AML-193 (cell line): ENCODE data around the gene HOMER3.
"Not testable (repeated sequence)": the region's sequence is repeated elsewhere in the genome, so short reads cannot be mapped to it uniquely, and the experiment has no call there.

Experiments used
- DNase-seq, 2 experiments: peaks; one replicate each; lab custom pipeline; 2025; lab: John Stamatoyannopoulos, UW

Gene HOMER3

DNA sequence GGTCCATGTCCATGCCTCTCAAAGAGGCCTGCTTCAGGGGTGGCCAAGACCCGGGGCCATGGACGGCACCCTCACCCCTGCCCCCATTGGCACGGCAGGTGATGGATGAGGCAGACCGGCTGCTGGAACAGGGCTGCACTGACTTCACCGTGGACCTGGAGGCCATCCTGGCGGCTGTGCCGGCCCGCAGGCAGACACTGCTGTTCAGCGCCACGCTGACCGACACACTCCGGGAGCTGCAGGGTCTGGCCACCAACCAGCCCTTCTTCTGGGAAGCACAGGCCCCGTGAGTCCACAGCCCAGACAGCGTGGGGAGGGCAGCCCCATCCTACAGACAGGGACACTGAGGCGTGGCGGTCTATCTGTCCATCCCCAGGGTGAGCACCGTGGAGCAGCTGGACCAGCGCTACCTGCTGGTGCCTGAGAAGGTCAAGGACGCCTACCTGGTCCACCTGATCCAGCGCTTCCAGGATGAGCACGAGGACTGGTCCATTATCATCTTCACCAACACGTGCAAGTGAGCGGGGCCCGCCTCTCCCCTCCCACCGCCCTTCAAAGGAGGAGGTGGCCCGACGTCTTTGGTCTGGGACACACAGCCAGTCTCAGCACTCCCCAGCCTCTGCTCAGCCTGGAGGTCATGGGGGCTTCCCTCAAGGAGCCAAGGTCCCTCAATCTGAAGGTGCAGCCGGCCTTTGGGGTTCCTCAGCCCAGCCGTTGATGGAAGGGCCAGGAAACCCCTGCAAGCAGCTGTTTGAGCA is 18.6 kb downstream of the HOMER3 start:
- DNase-seq: no peak

DNA sequence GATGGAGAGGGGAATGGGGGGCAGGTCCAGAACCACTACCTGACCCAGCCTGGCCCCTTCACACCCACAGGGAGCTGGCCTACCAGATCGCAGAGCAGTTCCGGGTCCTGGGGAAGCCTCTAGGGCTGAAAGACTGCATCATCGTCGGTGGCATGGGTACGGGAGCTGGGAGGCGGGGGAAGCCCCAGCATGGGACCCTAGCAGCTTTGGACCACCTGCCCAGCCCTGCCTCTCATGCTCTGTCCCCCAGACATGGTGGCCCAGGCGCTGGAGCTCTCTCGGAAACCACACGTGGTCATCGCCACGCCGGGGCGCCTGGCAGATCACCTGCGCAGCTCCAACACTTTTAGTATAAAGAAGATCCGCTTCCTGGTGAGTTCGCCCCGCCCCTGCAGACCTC is 19.4 kb downstream of the HOMER3 start:
- no peak for DNase-seq

GRCh38 chr19:18920400-18920799 is 20.6 kb downstream of the HOMER3 start:
- no peak for DNase-seq

GRCh38 chr19:18919900-18920214 is 21.2 kb downstream of the HOMER3 start:
- DNase-seq: no peak

DNA sequence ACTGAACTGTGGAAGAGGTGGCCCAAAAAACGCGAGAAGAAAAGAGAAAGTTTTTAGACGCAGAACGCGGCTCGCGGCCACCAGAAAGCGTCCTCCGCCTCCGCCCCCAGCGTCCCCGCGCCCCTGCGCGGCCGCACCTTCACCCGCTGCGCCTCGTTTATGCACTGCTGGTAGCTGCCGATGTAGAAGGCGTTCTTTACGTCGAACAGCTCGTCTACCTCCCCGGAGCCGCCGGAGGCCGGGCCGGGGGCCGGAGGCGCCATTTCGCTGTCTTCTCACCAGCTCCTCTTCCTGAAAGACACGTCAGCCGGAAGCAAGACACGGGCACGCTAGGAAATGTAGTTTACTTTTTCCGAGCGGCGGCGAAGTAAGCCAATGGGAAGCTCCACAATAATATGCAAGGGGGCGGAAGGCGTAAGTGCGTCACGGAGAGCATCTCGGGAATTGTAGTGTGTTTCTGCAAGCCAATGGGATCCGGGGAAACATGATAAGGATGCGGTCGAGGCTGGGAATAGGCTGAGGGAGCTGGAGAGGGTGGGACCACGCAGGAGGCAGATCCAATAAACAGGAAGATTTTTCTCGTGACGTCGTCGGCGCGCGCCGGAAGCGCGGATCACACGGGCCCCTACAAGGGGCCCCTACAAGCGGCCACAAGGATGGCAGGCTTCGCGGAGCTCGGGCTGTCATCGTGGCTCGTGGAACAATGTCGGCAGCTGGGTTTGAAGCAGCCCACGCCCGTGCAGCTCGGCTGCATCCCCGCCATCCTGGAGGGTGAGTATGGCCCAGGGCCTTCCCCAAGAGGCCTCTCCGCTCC is 21.7 kb downstream of the HOMER3 start, which contains the start of the genes COPE and DDX49:
Gene COPE (minus strand): TSS at position 302 of the 814 bp plus-strand sequence. CDS start 39 bp downstream, at position 263.
Gene DDX49 (plus strand): TSS at position 630 of the 814 bp plus-strand sequence. CDS start 27 bp downstream, at position 657.
- DNase-seq: peak; percentile 99 to 100

DNA sequence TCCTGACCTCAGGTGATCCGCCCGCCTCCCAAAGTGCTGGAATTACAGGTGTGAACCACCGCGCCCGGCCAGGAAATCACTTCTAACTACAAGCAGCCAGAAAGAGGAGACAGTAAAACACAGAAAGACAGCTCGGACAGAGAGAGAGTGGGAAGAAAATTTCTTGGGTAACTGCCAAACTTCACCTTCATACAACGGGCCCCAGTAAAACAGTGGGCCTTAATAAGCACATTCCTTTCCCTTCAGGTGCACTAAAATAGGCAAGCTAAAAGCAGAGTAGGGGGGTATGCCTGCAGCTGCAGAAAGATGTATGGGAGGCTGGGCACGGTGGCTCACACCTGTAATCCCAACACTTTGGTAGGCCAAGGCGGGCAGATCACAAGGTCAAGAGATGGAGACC is 23.4 kb downstream of the HOMER3 start:
- not testable (repeated sequence) for DNase-seq

- peak; percentile 43 to 44 for DNase-seq
These were observed 25.4 kb downstream of the HOMER3 start for GRCh38 chr19:18915639-18916038.

DNA sequence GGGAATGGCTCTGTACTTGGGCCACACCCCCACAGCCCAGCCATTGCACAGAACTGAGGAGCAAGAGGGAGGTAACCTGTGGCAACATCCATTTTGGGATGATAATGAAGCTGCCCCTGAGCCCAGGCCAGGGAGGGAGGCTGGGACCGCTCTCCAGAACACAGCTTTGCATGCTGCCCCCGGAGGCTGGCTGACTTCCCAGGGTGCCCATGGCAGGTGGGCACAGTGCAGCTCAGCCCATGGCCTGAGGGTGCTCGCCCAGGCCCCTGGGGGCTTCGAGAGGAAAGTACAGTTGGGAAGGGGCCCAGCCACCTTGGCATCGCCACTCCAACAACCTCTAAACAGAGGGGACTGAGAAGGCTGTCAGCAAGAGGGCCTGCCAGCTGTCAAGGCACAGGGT is 27.6 kb downstream of the HOMER3 start:
- no peak for DNase-seq

- DNase-seq: no peak
These were observed 28.1 kb downstream of the HOMER3 start for GRCh38 chr19:18912933-18913332.

- DNase-seq: no peak
These were observed 30.1 kb downstream of the HOMER3 start for GRCh38 chr19:18910801-18911436.

- no peak for DNase-seq
These were observed 31.0 kb downstream of the HOMER3 start for GRCh38 chr19:18910010-18910409.

- DNase-seq: no peak
These were observed 31.9 kb downstream of the HOMER3 start for GRCh38 chr19:18908917-18909619.

DNA sequence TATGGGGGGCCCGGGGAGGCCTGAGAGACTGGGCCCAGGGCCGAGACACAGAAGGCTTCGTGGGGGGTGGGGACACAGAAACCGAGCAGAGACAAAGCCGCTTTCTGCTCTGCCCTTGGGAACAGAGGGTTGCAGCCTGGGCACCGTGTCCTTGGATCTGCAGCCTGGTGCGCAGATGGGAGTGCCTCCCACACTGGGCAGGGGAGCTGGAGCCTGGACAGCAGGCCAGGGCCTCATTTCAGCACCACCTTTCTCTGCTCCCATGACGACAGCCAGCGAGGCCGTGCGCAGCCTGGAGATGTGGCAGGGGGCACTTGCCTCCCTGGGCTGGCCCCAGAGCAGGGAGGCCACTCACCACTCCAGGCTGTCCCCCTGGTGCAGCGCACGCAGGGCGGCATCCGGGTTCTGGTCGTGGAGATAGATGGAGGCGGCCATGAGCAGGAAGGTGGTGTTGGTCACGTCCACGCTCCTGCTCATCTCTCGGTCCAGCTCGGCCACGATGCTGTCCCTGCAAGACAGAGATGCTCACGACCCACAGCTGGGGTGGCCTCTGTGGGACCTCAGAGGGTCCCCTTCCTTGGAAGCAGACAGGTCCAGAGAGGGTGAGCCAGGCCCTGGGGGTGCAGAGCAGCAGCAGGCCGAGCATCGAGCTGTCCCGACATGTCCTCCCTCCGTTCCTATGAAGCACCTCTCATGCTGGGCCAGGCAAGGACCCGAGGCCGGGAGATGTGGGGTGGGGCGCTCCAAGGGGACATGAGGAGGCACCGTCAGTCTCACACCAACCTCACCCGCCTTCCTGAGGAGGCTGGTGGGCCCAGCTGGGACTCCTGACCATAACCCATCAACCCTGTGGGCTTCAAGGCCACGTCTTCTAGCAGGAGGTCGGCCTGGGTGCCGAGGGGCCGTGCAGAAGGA is 34.2 kb downstream of the HOMER3 start:
- DNase-seq: no peak

DNA sequence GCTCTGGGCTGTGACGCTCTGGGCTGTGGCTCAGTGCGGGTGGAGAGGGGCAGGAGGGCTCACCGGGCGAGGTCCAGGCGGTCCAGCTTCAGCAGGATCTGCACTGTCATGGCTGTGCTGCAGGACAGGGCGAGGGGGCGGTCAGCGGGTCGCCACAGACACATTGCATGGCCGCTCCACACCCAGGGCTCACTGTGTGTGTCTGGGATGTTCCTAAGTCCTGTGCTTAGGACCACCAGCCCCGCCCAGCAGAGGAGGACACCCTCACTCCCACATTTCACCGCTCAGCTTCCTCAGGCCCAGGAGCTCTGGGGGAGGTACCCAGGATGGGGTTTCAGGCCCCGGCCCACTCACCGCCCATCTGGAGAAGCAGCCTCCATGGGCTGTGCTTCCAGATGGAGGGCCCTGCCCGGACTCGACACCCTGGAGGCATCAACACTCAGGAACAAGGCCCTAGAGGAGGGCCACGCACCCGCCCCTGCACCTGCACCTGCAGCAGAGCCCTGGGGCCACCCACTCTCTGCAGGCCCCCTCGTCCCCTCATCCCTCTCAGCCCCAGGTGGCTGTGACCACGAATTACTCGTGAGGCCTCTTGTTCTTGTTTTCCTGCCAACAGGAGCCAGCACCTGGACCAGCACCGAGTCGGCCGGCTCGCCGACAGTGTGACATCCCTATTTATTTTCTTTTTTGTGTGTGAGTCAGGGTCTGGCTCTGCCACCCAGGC is 35.3 kb downstream of the HOMER3 start:
- no peak for DNase-seq

GRCh38 chr19:18905058-18905456 is 36.0 kb downstream of the HOMER3 start:
- DNase-seq: no peak

DNA sequence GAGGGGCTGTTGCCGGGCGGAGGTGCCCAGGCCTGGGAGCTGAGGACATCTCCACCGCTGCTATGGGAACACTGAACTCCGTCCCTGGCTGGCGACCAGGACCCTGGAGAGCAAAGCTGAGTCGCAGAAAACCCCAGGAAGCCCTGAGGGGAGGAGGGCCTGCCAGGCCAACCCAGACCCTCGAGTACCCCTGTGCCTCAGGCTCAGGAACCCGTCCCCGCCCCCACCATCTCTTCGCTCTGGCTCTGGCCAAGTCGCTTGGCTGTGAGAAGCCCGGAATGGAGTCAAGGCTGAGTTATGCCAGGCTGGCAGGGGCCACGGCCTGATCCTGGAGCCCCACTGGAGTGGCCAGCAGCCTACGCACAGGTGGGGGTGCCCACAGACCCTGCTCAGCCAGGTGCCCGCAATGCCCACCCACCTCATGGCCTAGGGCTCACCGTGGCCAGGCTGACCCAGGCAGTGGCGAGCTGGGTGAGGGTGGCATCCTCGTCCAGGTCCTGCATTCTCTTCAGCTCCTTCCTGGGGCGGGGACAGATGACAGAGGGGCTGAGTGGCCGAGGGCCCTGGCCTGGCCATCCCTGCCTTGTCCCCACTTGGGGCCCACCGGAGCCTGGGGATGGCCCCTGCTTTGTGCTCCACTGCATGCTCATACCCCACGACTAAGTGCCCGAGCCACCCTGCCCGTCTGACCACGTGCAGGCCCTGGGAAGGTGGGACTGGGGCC is 36.5 kb downstream of the HOMER3 start:
- no peak for DNase-seq

DNA sequence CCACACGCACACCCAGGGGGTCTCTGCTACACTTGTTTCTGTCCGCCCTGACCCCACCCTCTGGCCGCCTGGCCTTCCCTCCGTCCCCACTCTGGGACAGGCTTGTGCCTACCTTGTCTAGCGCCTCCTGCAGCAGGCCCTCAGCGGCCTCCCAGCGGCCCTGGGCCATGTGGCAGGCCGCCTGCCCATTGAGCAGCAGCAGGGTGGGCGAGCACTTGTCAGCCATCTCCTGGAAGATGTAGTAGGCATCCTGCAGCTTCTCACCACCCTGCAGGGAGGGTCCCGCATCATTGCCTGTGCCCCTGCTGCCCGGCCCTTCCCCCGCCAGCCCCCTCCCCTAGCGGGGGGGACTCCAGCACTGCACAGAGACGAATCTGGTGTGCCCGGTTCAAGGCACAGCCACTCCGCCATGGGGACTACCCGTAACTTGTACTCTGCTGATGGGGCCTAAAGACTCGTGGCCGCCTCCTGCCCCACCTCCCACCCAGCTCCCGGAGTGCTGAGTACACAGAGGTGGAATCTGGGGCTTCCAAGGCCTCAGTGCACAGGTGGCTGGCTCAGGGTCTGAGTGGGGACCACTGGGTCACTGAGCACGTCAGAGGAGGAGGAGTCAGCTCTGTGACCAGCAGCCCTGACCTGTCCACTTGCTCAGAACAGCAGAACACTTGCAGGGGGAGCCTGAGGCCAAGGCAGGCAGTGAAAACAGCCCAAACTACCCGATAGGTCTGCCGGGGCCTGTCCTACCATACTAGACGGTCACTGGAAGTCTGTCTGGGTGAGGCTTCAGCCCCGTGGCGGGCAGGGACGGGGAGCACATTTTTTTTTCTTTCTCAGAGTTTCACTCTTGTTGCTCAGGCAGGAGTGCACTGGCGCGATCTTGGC is 37.6 kb downstream of the HOMER3 start:
- no peak for DNase-seq

DNA sequence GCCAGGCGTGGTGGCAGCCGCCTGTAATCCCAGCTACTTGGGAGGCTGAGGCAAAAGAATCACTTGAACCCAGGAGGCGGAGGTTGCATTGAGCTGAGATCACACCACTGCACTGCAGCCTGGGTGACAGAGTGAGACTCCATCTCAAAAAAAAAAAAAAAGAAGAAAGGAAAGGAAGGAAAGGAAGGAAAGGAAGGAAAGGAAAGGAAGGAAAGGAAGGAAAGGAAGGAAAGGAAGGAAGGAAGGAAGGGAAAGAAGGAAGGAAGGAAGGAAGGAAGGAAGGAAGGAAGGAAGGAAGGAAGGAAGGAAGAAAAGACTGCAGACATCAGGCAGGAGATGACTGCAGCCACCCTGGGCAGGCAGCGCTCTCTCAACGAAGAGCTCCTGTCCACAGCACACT is 38.5 kb downstream of the HOMER3 start:
- not testable (repeated sequence) for DNase-seq

- DNase-seq: no peak
These were observed 39.5 kb downstream of the HOMER3 start for GRCh38 chr19:18901491-18901890.
